ENCODE results near the gene ACIN1. TPM values are rescaled to one million over a fixed set of nuclear protein-coding genes. Genes with fewer than 3 reads are reported as not detected.

ACIN1 gene
- total RNA-seq, 1 donor from 2014 or later = 458 TPM

DNA sequence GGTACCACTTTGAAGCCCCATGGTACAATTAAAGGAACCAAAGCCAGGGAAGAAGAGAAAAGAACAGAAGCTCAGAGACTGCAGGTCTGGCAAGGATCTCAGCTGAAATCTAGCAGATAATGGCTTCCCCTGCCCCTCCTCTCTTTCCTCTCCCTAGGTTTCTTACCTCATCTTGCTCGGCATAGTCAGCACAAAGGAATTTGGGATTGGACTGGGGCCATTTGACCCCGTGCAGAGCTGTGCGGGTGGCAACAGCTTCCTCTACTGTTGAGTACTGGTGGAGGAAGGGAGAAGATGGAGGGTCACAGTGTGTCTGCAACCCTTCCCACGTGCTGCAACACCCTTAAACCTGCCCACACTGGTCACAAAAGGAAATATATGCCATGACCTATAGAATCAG lies 32.9 kb downstream of the ACIN1 start:
- no peak overlapping the region for H3K27ac Mint-ChIP-seq
- H3K9me3 Mint-ChIP-seq (ENCODE audit: low read depth) = no peaks in the 10 kb centered on the region
- DNase-seq (ENCODE audit: low spot score, unreplicated experiment) = no peak

DNA sequence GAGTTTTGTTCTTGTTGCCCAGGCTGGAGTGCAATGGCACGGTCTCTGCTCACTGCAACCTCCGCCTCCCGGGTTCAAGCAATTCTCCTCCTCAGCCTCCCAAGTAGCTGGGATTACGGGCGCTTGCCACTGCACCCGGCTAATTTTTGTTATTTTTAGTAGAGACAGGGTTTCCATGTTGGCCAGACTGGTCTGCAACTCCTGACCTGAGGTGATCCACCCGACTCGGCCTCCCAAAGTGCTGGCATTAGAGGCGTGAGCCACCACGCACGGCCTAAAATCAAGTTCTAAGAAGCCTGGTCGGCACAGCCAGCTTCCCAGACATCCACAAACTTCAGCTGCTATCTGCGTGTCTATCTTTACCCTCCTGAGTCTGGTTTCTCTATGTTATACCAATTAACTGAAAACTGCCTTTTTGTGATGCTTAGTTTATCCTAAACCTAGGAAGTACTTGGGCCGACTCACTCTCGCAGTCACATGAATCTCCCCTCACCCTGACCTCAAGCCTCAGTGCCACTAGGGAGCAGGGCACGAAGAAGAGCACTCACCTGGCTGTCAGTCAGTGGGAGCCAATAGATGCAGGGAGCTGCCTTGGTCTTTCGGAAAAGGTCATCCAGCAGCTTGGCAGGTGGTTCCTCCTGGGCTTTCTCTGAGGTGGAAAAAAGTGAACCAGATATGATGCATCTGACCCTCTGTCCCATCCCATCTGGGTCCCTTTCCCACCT lies 34.2 kb downstream of the ACIN1 start:
- peaks cover 31% of the 10 kb centered on the region for H3K36me3 Mint-ChIP-seq (ENCODE audit: insufficient read depth)
- H3K4me1 Mint-ChIP-seq (ENCODE audit: low read depth) = peaks cover 12% of the 10 kb centered on the region
- no peaks in the 10 kb centered on the region for H3K27me3 Mint-ChIP-seq
- TF ChIP-seq, protein P1, sequence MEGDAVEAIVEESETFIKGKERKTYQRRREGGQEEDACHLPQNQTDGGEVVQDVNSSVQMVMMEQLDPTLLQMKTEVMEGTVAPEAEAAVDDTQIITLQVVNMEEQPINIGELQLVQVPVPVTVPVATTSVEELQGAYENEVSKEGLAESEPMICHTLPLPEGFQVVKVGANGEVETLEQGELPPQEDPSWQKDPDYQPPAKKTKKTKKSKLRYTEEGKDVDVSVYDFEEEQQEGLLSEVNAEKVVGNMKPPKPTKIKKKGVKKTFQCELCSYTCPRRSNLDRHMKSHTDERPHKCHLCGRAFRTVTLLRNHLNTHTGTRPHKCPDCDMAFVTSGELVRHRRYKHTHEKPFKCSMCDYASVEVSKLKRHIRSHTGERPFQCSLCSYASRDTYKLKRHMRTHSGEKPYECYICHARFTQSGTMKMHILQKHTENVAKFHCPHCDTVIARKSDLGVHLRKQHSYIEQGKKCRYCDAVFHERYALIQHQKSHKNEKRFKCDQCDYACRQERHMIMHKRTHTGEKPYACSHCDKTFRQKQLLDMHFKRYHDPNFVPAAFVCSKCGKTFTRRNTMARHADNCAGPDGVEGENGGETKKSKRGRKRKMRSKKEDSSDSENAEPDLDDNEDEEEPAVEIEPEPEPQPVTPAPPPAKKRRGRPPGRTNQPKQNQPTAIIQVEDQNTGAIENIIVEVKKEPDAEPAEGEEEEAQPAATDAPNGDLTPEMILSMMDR (IDR thresholded peaks at IDR 0.05; ENCODE audit: unreplicated experiment) = no peak
- H3K27ac Mint-ChIP-seq = no peak overlapping the region
- no peak overlapping the region for H3K4me3 Mint-ChIP-seq (ENCODE audit: low read depth)
- no peaks in the 10 kb centered on the region for H3K9me3 Mint-ChIP-seq (ENCODE audit: low read depth)
- no peak for DNase-seq (ENCODE audit: low spot score, unreplicated experiment)

More for the DNA sequence above, 32.9 kb downstream of the ACIN1 start:
- H3K27me3 Mint-ChIP-seq = no peaks in the 10 kb centered on the region
- peaks cover 4% of the 10 kb centered on the region for H3K4me1 Mint-ChIP-seq (ENCODE audit: low read depth)
- TF ChIP-seq, protein P1 (IDR thresholded peaks at IDR 0.05; ENCODE audit: unreplicated experiment) = no peak
- peaks cover 35% of the 10 kb centered on the region for H3K36me3 Mint-ChIP-seq (ENCODE audit: insufficient read depth)
- no peak overlapping the region for H3K4me3 Mint-ChIP-seq (ENCODE audit: low read depth)

DNA sequence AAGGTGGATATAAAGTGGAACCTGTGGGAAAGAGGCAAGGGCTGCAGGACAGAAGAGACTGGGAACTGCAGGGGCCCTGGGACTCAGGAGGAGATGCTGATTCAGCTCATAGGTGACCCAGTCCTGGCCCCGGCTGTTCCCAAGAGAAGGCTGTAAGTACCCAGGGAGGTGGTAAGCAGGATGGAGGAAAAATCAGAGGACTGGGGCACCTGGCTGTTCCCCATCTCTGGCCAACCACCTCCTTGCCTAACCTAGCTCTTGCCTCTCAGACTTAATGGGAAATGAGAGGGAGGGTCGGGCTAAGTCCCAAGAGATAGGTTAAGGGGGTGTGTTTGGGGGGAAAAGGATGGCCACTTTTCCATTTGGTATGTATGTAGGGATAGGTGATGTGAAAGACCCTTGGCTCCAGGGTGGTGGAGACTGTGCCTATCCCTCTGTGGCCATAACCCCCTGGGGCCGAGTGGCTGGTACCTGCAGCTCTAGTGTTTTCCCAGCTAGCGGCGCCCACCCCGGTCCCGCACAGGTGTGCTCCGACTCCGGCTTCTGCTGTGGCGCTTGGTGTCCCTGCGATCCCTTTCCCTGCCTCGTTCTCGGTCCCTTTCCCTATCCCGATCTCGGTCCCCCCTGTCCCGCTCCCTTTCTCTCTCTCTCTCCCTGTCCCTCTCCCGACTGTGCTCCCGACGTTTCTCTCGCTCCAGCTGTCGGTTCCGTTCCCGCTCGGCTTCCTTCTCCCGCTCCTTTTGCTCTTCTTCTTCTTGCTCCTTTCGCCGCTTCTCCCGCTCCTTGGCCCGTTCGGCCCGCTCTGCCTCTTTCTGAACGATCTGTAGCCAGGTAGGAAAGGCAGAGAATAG lies 36.1 kb downstream of the ACIN1 start:
- Mint-ChIP-seq H3K27ac (peak overlapping the region; percentile 71), H3K36me3 (ENCODE audit: insufficient read depth) (peaks cover 23% of the 10 kb centered on the region), H3K4me1 (ENCODE audit: low read depth) (peaks cover 12% of the 10 kb centered on the region), H3K27me3 (no peaks in the 10 kb centered on the region), H3K4me3 (ENCODE audit: low read depth) (no peak overlapping the region), H3K9me3 (ENCODE audit: low read depth) (no peaks in the 10 kb centered on the region)
- DNase-seq (ENCODE audit: low spot score, unreplicated experiment) = no peak
- TF ChIP-seq, protein P1 (IDR thresholded peaks at IDR 0.05; ENCODE audit: unreplicated experiment) = no peak

DNA sequence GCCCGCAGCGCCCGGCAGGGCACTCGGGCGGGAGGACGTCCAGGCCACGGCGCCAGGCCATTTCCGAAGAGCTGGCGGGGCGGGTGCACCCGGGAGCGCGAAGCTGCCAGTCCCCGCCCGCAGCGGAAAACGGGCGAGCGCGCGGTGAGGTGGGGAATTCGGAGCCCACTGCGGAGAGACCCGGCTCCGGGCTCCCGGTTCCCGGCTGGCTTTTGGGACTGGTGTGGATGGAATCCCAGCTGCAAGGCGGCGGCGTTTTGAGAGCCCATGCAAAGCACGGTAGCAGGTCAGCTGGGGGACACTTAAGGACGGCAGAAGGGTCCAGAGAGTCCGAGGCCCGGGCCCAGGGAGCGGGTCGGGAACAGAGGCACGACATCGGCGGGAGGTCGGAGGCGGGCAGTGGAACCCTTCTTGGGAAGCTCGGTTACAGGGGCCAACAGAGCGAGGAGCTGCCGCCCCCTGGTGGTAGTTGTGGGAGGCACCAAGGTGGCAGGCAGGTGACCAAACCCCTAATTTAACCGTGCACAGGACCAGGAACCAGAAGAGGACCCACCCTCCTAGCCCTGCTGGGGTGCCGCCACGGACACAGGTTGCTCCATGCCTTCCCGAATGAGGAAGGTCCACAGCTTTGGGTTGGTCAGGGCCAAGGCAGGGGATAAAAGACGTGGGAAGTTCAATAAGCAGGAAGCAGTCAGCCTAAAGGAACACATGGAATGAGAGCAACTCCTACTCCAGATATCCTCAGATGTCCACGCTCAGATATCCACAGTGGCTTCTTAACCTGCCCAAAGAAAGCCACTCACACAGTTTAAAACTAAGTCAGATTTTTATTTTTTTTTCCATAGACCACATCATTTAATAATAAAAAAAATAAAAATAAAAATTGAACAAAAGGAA lies 36.9 kb downstream of the ACIN1 start:
- H3K36me3 Mint-ChIP-seq (ENCODE audit: insufficient read depth) = peaks cover 15% of the 10 kb centered on the region

More for the DNA sequence above, 36.9 kb downstream of the ACIN1 start:
- Mint-ChIP-seq H3K4me1 (ENCODE audit: low read depth) (peaks cover 12% of the 10 kb centered on the region), H3K9me3 (ENCODE audit: low read depth) (no peaks in the 10 kb centered on the region), H3K27ac (peak overlapping the region; percentile 95), H3K4me3 (ENCODE audit: low read depth) (peak overlapping the region; percentile 82), H3K27me3 (no peaks in the 10 kb centered on the region)
- peak; percentile 93 for DNase-seq (ENCODE audit: low spot score, unreplicated experiment)
- TF ChIP-seq, protein P1 (IDR thresholded peaks at IDR 0.05; ENCODE audit: unreplicated experiment) = peak; percentile 96
